OCI-LY3 (cell line): ENCODE data around the gene NDST3.

Source experiments
- H2AFZ ChIP-seq: fragments of 200-600, 300-600 bp; shearing (Covaris generic); 2 replicates; pipeline ENCODE4 v1.6.0; 2014; ENCODE audit warnings: antibody characterized with exemption, low read depth, low read length
- H3K27ac ChIP-seq: fragments of 200-600, 300-600 bp; sonication (generic); 2 replicates; pipeline ENCODE4 v1.5.1; 2014; ENCODE audit warnings: mild to moderate bottlenecking, low read length, moderate library complexity, mixed read lengths
- H3K27me3 ChIP-seq: fragments of 200-600, 300-600 bp; sonication (generic); 2 replicates; pipeline ENCODE4 v1.6.1; 2014; ENCODE audit warnings: low read depth, low read length, mixed read lengths
- H3K36me3 ChIP-seq: fragments of 200-600, 300-600 bp; sonication (generic); replicated peaks from 2 replicates; pipeline ENCODE3; 2014; ENCODE audit warnings: low read depth, low read length, mixed read lengths
- H3K4me1 ChIP-seq: fragments of 300-600, 200-600 bp; sonication (generic); 2 replicates; pipeline ENCODE4 v1.6.1; 2014; ENCODE audit warnings: low read length, mixed read lengths
- H3K4me2 ChIP-seq: fragments of 200-600, 300-600 bp; sonication (generic); 2 replicates; pipeline ENCODE4 v1.6.1; 2014; ENCODE audit warnings: low read length, mixed read lengths
- H3K4me3 ChIP-seq: fragments of 300-600, 200-600 bp; sonication (generic); 2 replicates; pipeline ENCODE4 v1.5.1; 2014; ENCODE audit warnings: antibody characterized with exemption, mild to moderate bottlenecking, low read length, moderate library complexity
- H3K79me2 ChIP-seq: fragments of 300-600, 200-600 bp; shearing (Covaris generic); 2 replicates; pipeline ENCODE4 v1.6.1; 2014; ENCODE audit warnings: mild to moderate bottlenecking, low read length, mixed read lengths
- H3K9ac ChIP-seq: fragments of 300-600, 200-600 bp; shearing (Covaris generic); 2 replicates; pipeline ENCODE4 v1.6.0; 2014; ENCODE audit warnings: mild to moderate bottlenecking, low read length, moderate library complexity
- H3K9me3 ChIP-seq: fragments of 200-600, 300-600 bp; shearing (Covaris generic); 2 replicates; pipeline ENCODE4 v1.6.1; 2014; ENCODE audit warnings: low read length, mixed read lengths; ENCODE audit not compliant: insufficient read depth
- H4K20me1 ChIP-seq: fragments of 200-600, 300-600 bp; sonication (generic); 2 replicates; pipeline ENCODE4 v1.6.1; 2016; ENCODE audit warnings: low read length, mixed read lengths; ENCODE audit not compliant: insufficient read depth
- CTCF ChIP-seq: fragments of 200-600, 300-600 bp; sonication (generic); IDR thresholded peaks from 2 replicates; pipeline ENCODE4 v1.5.1; 2014; ENCODE audit warnings: antibody characterized with exemption, low read length, low read depth
- EZH2phosphoT487 ChIP-seq: fragments of 200-600 bp; shearing (Covaris generic); IDR thresholded peaks from 2 replicates; pipeline ENCODE4 v1.6.1; 2018; ENCODE audit warnings: antibody characterized with exemption, mixed run types, low read depth

NDST3 gene

GRCh38 chr4:118285931-118286330 is 251.6 kb downstream of the NDST3 start:
- Histone ChIP-seq H3K4me3 (no peak overlapping the region), H3K79me2 (0 out of 2 replicates have a peak, but pooled peaks cover 4% of the 10 kb centered on the region), H3K36me3 (peaks cover 11% of the 10 kb centered on the region), H2AFZ (no peak overlapping the region), H3K4me1 (peaks cover 45% of the 10 kb centered on the region), H3K27me3 (no peaks in the 10 kb centered on the region), H4K20me1 (no peaks in the 10 kb centered on the region; the same call in 1 of the 2 replicates), H3K4me2 (no peak overlapping the region), H3K9ac (no peak overlapping the region), H3K9me3 (no peaks in the 10 kb centered on the region), H3K27ac (no peak overlapping the region)
- TF ChIP-seq EZH2phosphoT487, result no peak
- TF ChIP-seq CTCF, result no peak

GRCh38 chr4:118286685-118287084 is 252.4 kb downstream of the NDST3 start:
- TF ChIP-seq EZH2phosphoT487 (no peak), CTCF (no peak)
- Histone ChIP-seq H3K4me2 (no peak overlapping the region), H3K79me2 (no peaks in the 10 kb centered on the region), H2AFZ (no peak overlapping the region), H3K27ac (no peak overlapping the region), H4K20me1 (no peaks in the 10 kb centered on the region), H3K9me3 (no peaks in the 10 kb centered on the region), H3K4me1 (peaks cover 38% of the 10 kb centered on the region), H3K27me3 (no peaks in the 10 kb centered on the region), H3K9ac (no peak overlapping the region), H3K36me3 (peaks cover 4% of the 10 kb centered on the region), H3K4me3 (no peak overlapping the region)

- no peak overlapping the region for H3K4me2 ChIP-seq
- no peaks in the 10 kb centered on the region for H3K79me2 ChIP-seq
- no peak overlapping the region for H2AFZ ChIP-seq
- no peak overlapping the region for H3K4me3 ChIP-seq
- H3K27ac ChIP-seq, result no peak overlapping the region
- H3K27me3 ChIP-seq, result no peaks in the 10 kb centered on the region
- H4K20me1 ChIP-seq, result no peaks in the 10 kb centered on the region
- TF ChIP-seq EZH2phosphoT487 (no peak), CTCF (no peak)
- H3K4me1 ChIP-seq, result peaks cover 26% of the 10 kb centered on the region
- H3K9me3 ChIP-seq, result no peaks in the 10 kb centered on the region
- H3K36me3 ChIP-seq, result no peaks in the 10 kb centered on the region
- no peak overlapping the region for H3K9ac ChIP-seq
Measured at GRCh38 chr4:118287711-118288451, 253.6 kb downstream of the NDST3 start.

- Histone ChIP-seq H3K27ac (no peak overlapping the region), H2AFZ (no peak overlapping the region)
Measured at GRCh38 chr4:118289794-118290193, 255.5 kb downstream of the NDST3 start.

More at GRCh38 chr4:118289794-118290193, 255.5 kb downstream of the NDST3 start:
- Histone ChIP-seq H3K4me2 (no peak overlapping the region), H3K27me3 (no peaks in the 10 kb centered on the region), H3K9me3 (no peaks in the 10 kb centered on the region), H3K4me3 (no peak overlapping the region), H3K36me3 (no peaks in the 10 kb centered on the region), H4K20me1 (no peaks in the 10 kb centered on the region), H3K4me1 (peaks cover 6% of the 10 kb centered on the region), H3K79me2 (no peaks in the 10 kb centered on the region), H3K9ac (no peak overlapping the region)
- no peak for TF ChIP-seq EZH2phosphoT487
- TF ChIP-seq CTCF, result no peak
